Measurements from ENCODE around the gene TRAK1.

Gene TRAK1

DNA sequence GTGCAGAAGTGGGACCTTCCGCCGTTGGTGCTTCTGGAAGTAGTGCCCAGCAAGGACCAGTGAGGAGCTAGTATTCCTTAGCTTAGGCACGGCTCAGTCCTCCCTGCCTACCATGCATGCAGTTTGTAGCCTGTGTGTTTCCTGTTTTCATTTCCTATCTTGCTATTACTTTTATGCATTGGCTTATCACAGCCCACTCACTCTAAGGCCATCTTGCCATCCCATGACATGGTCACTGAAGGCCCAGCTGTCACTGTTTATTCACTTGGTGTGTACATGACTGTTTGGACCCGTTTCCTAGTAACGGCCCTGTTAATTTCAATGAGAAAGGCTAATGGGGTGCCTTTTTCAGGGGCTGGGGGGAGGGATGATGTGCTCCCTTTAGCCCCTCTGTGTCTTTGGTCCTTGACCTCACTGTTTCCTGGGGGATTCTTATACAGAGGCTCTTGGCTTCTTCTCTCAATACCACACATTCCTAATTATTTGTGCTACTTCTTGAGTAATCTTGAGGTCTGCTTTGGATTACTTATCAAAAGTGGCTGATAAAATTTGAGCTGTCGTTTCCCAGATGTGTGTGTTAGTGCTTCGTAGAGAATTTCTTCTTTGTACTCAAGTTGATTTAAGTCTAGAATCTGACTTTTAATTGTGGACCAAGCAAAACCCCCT is 24.5 kb upstream of the TRAK1 start:
- no peak for DNase-seq (ENCODE audit: low read depth, low spot score)
- no peak overlapping the region for H3K27ac ChIP-seq

DNA sequence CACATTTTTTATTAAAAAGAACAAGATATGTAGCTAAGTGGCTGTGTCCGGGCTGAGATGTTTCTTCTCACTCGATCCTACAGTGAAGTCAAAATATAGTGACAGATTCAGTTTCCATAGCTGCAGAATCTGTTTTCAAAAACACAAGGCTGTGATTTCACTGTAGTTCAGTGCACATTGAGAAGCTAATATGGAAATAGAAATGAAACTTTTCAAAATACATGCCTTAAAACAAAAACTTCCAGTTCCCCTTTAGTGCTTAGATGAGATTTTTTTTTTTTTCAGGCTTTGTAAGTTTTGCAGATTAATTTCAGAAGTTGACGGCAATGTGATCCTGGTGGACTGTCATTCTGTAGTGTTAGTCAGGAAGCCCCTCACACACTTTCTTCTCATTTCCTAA is 23.8 kb upstream of the TRAK1 start:
- no peak overlapping the region for H3K27ac ChIP-seq

DNA sequence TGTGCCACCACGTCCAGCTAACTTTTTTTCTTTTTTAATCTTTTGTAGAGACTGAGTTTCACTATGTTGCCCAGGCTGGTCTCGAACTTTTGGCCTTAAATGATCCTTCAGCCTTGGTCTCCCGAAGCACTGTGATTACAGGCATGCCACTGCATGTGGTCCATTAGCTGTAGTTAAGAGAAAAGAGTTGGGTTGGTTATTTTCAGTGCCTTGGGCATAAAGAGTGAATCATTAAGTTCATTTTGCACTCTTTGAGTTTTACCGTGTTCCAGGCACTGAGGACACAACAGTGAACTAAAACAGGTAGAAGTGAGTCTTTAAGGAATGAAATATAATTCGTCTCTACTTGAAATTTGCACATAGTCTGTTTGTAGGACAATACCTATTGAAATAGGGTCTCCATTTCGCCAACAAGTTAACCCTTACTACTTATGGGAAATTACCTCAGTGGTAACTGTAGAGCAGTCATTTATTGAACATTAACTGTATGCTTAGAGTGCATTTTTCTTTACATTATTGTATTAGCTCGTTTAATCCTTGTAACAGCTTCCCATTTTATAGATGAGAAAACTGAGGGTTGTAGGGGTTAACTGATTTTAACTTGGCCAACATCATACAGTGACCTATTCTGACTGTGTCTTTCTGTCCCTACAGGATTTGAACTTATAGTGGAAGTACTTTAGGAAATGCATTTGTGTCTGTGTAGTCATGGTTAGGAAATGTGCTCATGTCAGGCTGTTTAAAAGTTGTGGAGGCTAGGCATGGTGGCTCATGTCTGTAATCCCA is 22.7 kb upstream of the TRAK1 start:
- no peak for DNase-seq (ENCODE audit: low read depth, low spot score)
- H3K27ac ChIP-seq = peak overlapping the region; percentile 3

More for the DNA sequence above, 23.8 kb upstream of the TRAK1 start:
- DNase-seq (ENCODE audit: low read depth, low spot score) = no peak

DNA sequence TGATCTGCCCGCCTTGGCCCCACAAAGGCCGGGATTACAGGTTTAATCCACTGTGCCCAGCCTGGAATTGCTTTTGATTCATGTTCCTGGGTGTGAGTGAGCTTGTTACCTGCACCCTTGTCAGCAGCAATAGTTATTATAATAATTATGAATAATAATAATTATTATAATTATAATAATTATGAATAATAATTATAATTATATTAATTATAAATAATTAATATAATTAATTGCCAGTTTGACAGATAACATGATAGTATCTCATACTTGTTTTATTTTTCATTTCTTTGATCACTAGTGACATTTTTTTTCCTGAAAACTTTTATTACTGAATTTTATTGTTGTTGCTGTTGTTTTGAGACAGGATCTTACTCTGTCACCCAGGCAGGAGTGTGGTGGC is 21.1 kb upstream of the TRAK1 start:
- DNase-seq (ENCODE audit: low read depth, low spot score) = no peak
- H3K27ac ChIP-seq = no peak overlapping the region

DNA sequence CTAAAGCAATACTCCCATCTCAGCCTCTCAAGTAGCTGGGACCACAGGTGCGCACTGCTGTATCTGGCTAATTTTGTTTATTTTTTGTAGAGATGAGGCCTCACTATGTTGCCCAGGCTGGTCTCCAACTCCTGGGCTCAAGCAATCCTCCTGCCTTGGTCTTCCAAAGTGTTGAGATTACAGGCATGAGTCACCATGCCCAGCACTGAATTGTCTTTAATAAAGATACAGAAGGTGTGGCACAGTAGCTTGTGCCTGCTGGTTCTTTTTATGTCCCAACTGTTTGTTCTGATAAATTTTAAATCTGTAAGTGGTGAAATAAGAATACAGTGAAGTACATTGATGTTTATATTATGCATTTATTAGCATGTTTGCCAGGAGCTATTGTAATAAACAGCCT is 20.6 kb upstream of the TRAK1 start:
- peak overlapping the region; percentile 10 for H3K27ac ChIP-seq

DNA sequence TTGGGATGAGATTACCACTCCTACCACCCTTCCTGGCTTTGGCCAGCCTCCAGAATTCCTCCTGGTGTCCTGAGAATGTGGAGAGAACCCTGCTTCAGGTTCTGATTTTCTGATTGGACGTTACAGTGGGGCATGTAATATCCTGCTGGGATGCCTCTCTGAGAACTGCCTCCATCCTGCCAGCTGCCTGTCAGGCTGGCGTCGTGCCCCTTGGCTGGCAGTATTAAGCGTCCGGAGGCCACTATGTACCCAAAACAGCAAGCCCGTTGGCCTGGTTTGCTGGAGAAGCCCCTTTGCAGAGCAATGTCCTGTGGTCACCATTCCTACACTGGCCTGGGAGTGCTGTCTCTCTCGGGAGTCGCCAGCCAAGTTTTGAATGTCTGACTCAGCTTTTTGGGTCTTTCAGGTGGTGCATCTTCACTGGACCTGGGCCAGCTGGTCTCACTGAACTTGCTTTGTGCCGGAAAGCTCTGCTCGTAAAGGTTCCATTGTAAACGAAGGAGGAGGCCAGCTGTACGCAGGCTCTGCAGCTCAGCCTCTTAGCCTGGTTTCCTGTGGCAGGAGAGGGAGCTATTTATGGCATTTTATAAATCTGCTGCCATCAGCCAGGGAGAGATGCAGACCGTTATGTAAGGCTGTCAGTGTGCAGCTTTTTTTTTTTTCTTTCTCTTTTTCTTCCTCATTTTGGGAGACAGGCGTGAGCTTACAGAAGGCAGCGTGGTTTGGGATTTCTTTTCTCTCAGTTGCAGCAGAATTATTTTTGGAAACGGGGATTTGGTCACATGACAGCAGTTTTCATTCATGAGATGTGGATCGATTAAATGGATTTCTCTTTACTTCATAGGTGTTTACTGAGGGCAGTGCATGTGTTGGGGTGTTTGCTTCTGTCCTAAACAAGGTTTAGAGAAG is 19.0 kb upstream of the TRAK1 start:
- H3K27ac ChIP-seq = peak overlapping the region; percentile 13
- DNase-seq (ENCODE audit: low read depth, low spot score) = no peak

More for the DNA sequence above, 20.6 kb upstream of the TRAK1 start:
- DNase-seq (ENCODE audit: low read depth, low spot score) = no peak

DNA sequence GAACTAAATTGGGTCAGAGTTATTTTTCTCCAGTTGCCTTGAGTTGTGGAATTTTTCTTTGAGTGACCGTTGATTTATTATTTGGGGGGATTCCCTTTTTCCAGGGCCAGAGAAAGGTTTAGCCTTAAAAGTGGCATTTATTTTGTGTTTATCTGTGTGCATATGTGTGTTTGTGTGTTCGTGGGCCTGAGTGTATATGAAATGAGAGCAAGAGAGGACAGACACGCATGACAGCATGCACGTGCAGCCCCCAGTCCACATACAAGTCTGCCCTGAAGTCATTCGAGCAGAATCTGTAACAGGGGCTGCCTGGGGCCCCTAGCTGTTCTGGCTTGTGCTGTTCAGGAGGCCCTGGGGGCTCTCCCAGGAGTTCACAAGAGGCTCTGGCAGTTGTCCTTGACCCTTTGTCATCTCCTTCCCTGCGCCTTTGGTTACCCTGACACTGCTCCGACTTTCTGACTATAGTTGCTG is 18.3 kb upstream of the TRAK1 start:
- H3K27ac ChIP-seq = peak overlapping the region; percentile 13
- no peak for DNase-seq (ENCODE audit: low read depth, low spot score)

DNA sequence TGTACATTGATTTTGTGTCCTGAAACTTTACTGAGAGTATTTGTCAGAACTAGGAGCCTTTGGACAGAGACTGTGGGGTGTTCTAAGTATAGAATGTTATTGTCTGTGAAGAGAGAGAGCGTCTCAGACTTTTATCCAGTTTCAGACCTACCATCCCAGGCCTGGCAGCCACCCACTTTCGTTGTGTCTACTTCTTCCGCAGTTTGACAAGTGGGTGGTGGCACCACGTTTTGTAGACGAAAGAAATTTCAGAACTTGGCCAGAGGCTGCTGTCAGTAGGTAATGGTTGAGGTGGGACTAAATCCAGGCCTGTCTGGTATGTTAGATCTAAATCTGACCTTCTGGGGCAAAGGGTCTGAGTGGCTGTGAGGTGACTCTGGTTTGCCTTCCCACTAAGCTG is 13.4 kb upstream of the TRAK1 start:
- no peak overlapping the region for H3K27ac ChIP-seq
- DNase-seq (ENCODE audit: low read depth, low spot score) = no peak

DNA sequence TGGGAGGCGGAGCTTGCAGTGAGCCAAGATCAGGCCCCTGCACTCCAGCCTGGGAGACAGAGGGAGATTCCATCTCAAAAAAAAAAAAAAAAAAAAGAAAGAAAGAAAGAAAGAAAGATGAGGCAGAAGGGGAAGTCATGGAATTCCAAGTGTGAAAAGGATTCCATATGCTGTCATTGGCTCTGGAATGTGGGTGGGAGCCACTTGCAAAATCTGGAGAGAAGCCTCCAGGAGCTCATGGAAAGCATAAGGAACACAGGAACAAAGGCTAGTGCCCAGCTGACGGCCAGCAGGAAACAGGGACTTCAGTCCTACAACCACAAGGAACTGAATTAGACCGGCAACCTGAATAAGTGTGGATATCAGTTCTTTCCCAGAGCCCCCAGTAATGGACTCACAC is 12.5 kb upstream of the TRAK1 start:
- no peak for DNase-seq (ENCODE audit: low read depth, low spot score)
- no peak overlapping the region for H3K27ac ChIP-seq

DNA sequence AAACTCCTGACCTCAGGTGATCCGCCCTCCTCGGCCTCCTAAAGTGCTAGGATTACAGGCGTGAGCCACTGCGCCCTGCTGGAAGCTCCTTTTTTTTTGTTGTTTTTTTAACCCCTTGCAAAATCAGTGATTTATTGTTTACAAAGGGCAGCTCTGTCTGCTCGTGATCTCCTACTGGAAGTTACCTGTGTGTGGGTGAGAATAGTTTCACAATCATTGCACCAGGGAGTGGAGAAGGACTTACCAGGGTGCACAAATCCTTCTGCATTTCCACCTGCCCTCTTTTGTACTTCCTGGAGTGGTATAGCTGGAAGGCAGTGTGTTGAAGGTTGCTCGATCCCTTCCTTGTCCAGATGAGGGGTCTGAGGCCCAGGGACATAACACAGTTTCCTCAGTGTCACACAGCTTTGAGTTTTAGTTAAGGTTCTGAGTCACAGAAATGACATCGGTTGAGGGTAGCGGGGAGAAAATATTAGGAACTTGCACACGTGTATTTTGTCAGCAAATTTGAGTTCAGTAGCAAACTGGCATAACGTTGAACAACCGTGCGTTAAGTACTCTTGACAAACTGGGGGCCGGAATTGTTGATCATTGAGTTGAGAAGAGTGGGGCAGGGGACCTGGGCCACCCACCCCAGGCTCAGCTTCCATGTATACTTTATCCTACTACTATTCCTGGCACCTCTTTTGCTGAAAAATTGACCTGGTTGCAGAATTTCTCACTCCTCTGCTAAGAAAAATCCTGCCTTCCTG is 11.3 kb upstream of the TRAK1 start:
- DNase-seq (ENCODE audit: low read depth, low spot score) = no peak
- H3K27ac ChIP-seq = peak overlapping the region; percentile 55

DNA sequence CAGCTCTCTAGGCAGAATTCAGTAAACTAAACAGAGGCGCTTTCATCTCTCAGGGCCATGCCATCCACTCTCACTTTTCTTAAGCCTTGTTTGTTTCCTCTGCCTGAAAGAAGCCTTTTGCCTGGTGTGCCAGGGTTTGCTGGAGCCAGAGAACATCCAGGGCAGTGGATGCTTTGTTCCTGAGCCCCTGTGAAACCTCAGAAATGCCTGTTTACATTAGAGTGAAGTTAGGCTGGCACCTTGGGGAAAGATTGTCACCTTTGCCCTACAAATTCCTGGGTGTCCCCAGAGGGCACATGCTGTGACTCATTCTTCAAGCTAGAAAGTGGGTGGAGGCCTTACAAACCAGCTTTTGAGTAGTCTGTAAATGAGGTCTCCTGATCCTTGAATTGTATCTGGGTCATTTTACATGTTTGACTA is 10.7 kb upstream of the TRAK1 start:
- DNase-seq (ENCODE audit: low read depth, low spot score) = no peak
- H3K27ac ChIP-seq = peak overlapping the region; percentile 55

DNA sequence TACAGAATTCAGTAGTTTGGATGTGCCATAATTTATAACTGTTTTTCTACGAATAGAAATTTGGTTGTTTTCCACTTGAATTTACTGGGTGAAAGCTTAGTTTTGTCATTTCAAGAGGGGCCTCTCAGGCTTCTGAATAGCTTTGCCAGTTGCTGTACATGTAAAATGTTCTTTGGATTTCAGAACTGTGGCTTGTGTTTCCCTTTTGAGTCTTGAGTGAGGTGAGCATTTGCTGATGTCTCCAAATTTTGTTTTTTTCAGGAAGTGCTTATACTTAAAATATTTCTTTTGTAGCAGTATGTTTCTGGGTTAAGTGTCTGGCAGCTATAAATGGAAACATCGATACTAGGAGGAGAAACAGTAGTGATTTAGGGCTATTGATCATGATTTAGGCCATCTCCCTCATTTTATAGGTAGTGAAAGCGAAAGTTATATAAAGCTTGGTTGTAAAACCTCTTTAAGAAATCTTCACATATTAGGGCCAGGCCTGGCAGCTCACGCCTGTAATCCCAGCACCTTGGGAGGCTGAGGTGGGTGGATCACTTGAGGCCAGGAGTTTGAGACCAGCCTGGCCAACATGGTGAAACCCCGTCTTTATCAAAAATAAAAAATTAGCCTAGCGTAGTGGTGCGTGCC is 9.2 kb upstream of the TRAK1 start:
- DNase-seq (ENCODE audit: low read depth, low spot score) = no peak
- H3K27ac ChIP-seq = no peak overlapping the region

DNA sequence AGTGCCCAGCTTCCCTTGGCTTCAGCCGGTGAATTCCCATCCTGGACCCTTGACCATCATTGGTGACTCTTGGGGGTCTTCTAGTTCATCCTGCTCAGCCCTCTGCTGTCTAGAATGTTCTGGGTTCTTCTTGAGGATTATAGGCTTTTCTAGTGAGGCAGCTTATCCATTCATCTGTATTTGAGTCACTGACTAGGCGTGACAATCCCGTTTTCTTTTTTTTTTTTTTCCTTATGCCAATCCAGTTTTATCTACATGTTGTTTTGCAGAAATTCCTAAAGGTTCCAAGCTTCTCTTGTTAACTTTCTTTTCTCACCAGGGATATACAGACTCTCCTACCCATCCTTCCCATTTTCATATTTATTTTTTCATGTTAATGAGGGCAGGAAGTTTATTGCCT is 6.6 kb upstream of the TRAK1 start:
- H3K27ac ChIP-seq = no peak overlapping the region
- DNase-seq (ENCODE audit: low read depth, low spot score) = no peak

DNA sequence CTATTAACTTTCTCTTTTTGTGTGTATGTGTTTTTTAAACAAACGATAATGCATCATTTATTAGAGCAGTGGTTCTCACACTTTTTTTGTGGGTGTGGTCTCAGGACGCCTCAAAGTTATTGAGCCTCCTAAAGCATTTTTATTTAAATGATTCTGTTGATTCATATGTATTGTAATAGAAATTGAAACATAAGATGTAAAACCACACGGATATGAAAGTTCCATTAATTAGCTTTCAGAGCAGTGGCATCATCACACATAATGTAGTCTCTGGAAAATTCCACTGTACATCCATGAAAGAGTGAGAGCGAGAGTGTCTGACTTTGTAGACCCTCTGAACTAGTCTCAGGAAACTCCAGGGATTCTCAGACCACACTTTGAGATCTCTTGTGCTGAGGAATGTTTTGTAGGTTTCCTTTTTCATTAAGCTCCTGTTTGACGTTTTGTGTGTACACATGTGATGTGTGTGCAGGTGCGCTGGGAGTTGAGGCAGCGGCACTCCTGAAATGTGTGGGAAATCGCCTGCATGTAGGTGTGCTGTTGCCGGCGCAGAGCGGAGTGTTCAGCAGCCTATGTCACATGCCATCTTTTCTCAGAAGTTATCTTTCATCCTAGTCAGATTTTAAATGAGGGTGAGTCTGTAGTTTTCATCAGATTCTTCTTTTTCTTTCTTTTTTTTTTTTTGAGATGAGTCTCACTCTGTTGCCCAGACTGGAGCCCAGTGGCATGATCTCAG is 5.3 kb upstream of the TRAK1 start:
- H3K27ac ChIP-seq = no peak overlapping the region
- no peak for DNase-seq (ENCODE audit: low read depth, low spot score)

DNA sequence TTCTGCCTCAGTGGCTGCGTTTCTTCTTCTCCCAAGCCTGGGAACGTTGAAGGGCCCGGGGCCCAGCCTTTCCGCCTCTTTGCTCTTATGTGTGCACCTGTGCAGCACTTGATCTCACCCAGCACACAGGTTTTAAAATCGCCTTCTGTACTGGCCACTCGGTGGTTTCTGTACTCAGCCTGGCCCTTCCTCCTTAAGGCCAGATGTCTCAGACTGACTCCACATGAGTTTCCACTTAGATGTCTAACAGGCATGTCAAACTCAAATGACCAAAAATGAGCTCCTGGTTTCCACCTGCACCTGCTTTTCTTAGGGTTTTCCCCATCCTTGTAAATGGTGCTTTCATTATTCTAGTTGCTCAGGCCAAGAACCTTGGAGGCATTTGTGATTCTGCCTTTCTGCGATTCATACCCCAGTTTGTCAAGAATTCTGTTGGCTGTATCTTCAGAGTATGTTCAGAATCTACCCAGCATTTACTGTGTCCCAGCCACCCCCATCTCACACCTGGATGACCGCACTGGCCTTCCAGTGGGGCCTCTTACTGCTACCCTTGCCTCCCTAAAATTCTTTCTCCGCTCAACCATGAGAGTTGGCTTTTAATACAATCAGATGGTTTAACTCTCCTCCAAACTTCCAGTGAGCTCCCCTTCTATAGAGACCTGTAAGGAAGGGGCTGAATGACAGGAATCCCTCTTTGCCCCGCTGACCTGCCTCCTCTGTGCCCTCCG is 2.2 kb upstream of the TRAK1 start:
- no peak overlapping the region for H3K27ac ChIP-seq
- DNase-seq (ENCODE audit: low read depth, low spot score) = no peak

DNA sequence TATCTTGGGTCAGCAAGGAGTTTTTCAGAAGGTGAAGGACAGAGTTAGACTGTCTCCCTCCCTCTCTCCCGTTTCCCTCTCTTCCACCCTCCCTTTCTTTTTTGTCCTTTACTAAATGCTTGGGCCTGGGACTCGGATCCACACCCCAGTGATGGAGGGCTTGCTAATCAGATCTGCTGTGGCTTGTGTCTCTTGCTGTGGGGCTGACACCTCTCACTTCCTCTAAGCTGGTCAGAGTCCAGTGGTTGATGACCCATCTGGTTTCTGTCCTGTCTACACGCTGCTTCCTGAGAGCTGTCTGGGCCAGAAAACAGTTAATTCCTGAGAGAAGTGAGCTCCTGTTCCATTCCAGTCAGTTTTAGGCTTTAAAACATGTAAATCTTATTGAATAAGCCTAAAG is 849 bp downstream of the TRAK1 start:
- peak overlapping the region; percentile 74 for H3K27ac ChIP-seq
- DNase-seq (ENCODE audit: low read depth, low spot score) = no peak

DNA sequence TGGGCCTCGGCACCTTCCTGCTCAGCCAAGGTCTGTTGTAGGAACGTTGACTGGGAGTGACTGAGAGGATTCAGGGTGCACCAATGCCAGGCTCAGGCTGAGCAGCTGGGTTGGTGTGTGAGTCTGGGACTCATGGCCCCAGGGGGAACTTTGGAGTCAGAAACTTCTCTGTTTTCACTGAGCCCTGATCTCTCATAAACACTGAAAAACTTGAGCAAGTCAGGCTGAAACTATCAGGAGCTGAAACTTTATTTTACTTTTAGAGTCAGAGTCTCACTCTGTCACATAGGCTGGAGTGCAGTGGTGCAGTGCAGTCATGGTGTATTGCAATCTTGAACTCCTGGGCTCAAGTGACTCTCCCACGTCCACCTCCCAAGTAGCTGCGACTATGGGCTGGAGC is 3.0 kb downstream of the TRAK1 start:
- H3K27ac ChIP-seq = no peak overlapping the region
- DNase-seq (ENCODE audit: low read depth, low spot score) = no peak

DNA sequence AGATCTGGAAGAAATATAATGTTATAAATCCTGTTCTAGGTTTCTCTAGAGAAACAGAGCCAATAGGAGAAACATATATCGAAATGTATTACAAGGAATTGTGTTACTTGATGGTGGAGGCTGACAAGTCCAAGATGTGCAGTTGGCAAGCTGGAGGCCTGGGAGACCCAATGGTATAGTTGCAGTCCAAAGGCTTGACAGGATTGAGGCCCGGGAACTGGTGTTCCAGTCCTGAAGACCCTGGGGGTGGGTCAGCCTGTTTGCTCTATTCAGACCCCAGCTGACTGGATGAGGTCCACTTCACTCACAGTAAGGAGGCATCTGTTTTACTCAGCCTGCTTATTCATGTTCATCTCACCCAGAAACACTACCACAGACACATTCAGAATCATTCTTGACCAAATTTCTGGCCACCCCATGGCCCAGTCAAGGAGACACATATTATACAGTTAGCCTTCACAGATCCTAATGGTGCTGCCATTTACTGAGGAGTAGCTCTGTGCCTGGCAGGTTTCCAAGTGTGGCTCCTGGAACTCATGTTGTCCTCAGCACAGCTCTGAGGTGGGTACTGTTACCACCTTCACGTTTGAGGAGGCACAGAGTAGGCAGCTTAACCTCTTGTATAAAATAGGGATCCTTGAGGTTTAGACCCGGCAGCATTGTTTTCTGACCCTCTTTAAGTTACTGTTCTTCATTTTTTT is 3.7 kb downstream of the TRAK1 start:
- DNase-seq (ENCODE audit: low read depth, low spot score) = no peak
- H3K27ac ChIP-seq = no peak overlapping the region
